CD4-positive, alpha-beta T cell treated with Interleukin-1 beta for 1 hour (primary cell): ENCODE data around the gene SMIM13.

Experiments
- DNase-seq, 2 donors: peaks; one replicate each; pipeline ENCODE4 v3.0.0-alpha.2; 2020 to 2022

The SMIM13 gene

GRCh38 chr6:11161031-11161956 lies 67.7 kb downstream of the SMIM13 start:
- DNase-seq = no peak

GRCh38 chr6:11162262-11162661 lies 68.6 kb downstream of the SMIM13 start:
- DNase-seq = no peak

- no peak for DNase-seq
Observed at GRCh38 chr6:11163932-11164331, 70.3 kb downstream of the SMIM13 start.

GRCh38 chr6:11164717-11165646 lies 71.3 kb downstream of the SMIM13 start:
- DNase-seq = no peak

- DNase-seq = no peak
Observed at GRCh38 chr6:11166948-11167347, 73.3 kb downstream of the SMIM13 start.

GRCh38 chr6:11168091-11168635 lies 74.5 kb downstream of the SMIM13 start:
- no peak for DNase-seq

GRCh38 chr6:11171952-11172351 lies 78.3 kb downstream of the SMIM13 start:
- no peak for DNase-seq

- peak; percentile 63 to 73 for DNase-seq
Observed at GRCh38 chr6:11172501-11173327, 79.1 kb downstream of the SMIM13 start.

GRCh38 chr6:11174242-11174611 lies 80.6 kb downstream of the SMIM13 start:
- DNase-seq = no peak

- DNase-seq = no peak
Observed at GRCh38 chr6:11177271-11177670, 83.6 kb downstream of the SMIM13 start.

GRCh38 chr6:11179088-11179418 lies 85.4 kb downstream of the SMIM13 start:
- no peak for DNase-seq

- no peak for DNase-seq
Observed at GRCh38 chr6:11179419-11180202, 86.0 kb downstream of the SMIM13 start.

GRCh38 chr6:11181478-11182136 lies 88.0 kb downstream of the SMIM13 start:
- DNase-seq = no peak

GRCh38 chr6:11183761-11184362 lies 90.2 kb downstream of the SMIM13 start:
- no peak for DNase-seq

- DNase-seq = no peak
Observed at GRCh38 chr6:11185204-11185842, 91.7 kb downstream of the SMIM13 start.

- DNase-seq = no peak
Observed at GRCh38 chr6:11187301-11187700, 93.7 kb downstream of the SMIM13 start.
